HT-29 (cell line): ENCODE measurements around the gene CEP63. TPM values are rescaled to one million over a fixed set of nuclear protein-coding genes. Genes with fewer than 3 reads are reported as not detected.
"Not testable (repeated sequence)": the region's sequence is repeated elsewhere in the genome, so short reads cannot be mapped to it uniquely, and the experiment has no call there.

Source experiments
- DNase-seq: peaks from one replicate; pipeline ENCODE4 v3.0.0-alpha.2; 2015; ENCODE audit warnings: low spot score
- total RNA-seq: library from RNA; depleted of rRNA; stranded (reverse); fragments of >200 nt; shearing (Covaris generic); gene quantifications from 2 replicates; pipeline ENCODE4 v1.2.3, GENCODE V29; 2014

The CEP63 gene
- total RNA-seq, 1 experiment from 2014 or later, result 6.0 TPM

DNA sequence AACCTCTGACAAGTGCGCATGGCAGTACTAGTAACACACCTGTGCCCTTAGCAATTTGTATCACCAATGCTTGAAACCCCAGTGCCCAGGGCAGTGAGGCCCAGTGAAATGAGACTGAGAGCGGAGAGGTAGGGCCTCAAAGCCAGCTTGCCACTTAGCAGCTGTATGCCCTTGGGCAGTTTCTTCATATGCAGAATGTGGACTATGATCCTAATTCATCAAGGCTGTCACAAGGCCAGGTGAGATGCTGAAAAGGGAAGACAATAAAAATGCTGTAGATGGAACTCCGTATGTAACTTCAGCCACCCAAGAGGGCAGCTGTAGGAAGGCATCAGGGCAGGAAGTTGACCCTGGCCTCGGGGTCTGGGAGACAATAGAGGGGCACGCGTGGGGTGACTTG is 90.6 kb downstream of the CEP63 start:
- DNase-seq, result no peak

DNA sequence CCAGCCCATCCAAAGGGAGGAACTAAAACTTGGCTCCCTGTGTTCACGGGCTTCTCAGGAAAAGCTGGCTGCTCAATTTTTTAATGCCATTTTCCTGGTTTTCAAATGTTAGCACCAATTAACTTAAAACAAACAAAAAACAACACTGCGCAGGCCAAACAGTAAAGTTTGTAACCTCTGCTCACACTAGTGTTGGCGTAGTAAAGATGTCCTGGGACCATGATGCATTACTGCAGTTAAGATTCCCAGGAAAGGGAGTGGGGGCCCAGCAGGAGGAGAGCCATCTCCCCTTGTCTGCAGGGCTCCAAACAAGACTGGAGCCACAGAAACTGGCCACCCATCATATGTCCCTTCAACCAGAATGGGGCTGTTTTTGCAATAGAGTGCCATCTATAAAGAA is 91.0 kb downstream of the CEP63 start:
- DNase-seq, result no peak

DNA sequence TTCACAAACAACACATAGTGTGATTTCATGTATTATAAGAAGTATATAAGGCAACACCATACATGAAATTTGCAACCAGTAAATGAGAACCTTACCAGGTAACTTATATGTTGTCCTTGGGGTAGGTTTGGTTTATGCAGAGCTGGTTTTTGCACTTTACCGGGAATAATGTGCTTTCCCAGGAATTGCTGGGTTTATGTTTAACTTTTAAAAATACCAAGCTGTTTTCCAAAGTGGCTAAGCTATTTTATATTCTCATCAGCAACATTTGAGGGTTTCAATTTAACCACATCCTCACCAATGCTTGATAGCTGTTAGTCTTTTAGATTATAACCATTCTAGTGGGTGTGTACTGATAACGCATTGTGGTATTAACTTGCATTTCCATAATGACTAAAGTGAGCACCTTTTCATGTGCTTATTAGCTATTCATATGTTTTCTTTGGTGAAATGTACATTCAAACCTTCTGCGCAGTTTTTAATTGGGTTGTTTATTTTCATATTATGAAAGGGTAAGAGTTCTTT is 93.3 kb downstream of the CEP63 start:
- no peak for DNase-seq

DNA sequence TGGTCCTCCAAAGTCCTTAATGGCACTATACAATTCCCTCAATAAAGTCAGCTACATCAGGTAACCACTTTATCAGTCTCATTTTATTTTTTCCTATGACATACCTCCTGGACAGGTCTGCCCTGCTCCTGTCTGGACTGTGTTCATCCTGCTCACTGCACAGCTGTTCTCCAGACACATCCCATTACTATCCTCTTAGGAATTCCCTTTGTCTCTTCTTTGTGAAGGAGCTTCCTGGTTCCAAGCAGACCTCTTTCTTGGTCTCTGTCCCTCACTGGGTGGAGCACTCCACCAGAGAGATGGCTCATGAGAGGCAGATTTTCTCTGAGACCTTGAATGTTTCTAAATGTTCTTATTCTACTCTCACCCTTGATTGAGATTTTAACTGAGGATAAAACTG is 104.9 kb downstream of the CEP63 start:
- no peak for DNase-seq

DNA sequence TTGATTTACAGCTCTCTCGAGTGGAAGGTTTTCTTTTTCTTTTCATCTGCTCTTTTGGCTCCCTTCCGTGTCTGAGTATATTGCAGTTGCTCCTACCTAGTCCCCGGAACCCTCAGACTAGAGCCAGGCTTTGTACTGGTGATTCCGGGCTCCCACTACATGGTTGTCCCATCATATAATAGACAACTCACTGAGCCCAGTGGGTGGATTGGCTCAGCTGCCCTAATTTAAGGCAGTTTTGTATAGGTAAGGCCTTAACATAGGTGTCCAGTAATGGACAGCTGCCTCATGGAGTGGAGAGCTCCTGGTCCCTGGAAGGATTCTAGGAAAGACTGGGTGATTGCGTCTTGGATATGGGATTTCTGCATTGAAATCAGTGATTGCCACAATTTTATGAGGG is 106.9 kb downstream of the CEP63 start:
- no peak for DNase-seq

DNA sequence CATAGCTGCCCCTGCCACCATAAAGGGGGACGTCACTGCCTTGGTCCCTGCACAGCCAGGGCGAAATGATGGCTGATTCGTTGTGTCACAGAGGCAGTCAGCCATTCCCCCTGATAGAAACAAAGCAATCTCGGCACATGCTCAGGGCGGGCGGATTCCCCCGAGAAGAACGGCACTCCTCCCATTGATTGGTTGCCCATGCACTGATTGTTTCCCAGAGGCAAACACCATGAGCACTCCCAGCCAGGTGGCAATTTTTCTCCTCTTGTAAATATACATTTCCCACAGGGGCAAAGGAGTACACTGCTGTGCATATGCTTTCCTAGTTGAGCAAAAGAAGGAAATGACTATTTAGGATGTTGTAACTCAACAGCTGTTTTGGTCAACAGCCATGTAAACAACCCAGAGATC is 108.5 kb downstream of the CEP63 start:
- DNase-seq, result no peak

DNA sequence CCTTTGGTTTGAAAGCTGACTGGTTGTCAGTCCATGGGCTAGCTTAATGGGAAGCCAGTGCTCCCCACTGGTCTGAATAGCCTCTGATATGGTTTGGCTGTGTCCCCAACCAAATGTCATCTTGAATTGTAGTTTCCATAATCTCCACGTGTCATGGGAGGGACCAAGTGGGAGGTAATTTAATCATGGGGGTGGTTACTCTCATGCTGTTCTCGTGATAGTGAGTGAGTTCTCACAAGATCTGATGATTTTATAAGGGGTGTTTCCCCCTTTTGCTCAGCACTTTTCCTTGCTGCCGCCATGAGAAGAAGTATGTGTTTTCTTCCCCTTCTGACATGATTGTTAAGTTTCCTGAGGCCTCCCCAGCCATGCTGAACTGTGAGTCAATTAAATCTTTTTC is 109.1 kb downstream of the CEP63 start:
- not testable (repeated sequence) for DNase-seq

DNA sequence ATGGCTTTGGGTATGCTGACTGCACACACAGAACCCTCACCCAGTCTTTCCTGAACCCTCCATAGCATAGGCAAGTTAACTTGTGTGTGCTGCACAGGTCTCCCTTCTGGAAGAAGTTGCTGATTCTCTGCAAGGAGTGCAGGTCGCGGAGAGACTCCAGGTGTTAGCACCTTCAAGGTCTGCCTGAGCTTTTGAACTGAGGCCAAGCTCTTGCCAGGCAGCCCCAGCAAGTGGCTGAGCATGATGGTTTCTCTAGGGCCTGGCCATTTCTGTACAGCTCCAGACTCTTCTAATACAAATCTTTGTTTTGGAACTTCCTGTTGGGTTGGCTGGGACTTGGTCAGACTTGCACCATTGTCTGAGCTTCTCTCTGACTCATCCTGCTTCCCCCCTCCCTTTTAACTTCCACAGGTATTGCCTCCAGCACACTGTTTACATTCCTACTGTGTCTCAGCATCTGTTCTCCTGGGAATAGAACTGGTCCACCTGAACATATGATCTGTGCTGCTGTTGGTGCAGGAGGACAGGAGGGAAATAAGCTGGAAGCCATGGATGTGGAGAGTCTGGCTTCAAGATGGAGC is 111.6 kb downstream of the CEP63 start:
- no peak for DNase-seq

DNA sequence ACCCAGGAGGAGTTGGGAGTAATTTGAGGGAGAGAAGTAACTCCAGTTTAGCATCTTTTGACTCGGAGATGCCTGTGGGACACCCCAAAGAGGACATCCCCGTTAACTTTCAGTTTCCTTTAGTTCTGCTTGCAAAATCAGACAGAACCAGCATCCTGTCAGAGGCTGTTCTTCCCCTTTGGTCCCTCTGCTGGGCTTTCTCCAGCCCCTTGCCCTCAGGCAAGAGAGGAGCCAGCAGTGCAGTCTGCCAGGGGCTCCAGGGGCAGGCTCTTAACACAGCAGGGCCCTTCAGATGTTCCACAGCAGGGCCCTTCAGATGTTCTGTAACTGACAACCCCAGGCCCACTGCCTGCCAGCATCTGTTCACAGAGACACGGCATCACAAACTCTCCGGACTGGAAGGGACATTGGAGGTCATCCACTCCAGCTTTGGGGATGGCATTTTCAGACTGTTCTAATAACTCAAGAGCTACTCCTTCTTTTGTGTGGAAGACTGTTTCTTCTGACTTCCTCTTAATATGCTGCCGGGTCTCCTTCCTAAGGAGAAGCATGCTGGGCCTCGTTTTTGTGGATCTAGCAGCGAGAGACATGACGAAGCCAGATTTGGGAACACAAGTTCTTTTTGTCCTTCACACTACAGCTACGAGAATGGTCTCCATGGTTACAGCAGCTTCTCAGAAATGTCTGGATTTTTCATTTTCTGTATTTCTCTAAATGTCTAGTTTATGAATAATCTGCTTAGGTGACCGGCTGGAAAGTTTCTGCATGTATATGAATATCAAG is 113.1 kb downstream of the CEP63 start:
- no peak for DNase-seq

DNA sequence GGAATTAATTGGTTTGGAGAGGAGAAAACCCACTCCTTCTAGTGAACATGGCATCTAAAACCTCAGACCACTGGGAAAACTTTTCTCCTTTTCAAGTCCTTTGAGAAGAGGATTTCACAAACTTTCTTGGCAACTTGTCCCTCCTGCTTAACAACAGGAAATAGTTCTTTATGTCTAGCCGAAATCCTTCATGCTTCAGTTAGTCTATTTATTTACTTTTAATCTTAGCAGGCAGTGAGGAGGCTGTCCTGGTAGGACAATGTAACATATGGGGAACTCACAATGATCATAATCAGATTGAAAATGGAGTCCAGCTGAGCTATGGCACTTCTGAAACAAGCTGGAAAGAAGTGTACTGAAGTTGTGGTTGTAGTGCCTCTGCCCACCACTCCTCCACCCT is 114.3 kb downstream of the CEP63 start:
- no peak for DNase-seq

DNA sequence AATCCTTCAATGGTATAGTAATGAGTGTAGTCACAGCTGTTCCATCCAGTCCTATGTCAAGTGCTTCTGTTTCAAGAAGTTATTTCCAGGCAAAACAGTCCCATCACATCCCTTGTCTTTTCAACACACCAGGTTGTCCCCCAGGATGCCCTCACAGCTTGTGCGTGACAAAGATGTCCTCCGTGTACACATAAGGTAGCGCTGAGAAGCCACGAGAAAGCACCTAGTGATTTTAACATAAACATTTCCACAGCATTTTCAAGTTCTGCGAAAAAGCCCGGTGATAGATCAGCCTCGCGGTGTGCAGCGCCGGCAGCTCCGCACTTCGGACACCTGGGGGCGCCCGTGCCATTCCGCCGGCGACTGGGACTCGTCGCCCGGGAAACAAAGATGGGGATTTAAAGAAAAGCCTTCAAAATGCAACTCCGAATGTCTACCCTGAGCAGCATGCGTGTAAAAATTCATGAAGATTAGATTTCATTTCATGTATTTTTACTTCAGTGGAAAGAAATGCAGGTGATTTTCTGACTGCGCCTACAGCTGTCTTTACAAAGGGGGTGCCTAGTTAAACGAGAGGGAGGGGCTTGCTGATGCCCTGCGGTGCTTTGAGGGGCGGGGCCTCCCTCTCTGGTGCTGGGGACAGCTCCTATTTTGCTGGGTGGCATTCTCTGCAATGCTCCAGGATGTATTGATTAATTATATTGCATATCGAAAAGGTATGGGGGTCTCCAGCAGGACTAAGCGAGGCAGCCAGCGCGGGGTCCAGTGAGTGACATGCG is 115.0 kb downstream of the CEP63 start:
- DNase-seq, result peak; percentile 72

DNA sequence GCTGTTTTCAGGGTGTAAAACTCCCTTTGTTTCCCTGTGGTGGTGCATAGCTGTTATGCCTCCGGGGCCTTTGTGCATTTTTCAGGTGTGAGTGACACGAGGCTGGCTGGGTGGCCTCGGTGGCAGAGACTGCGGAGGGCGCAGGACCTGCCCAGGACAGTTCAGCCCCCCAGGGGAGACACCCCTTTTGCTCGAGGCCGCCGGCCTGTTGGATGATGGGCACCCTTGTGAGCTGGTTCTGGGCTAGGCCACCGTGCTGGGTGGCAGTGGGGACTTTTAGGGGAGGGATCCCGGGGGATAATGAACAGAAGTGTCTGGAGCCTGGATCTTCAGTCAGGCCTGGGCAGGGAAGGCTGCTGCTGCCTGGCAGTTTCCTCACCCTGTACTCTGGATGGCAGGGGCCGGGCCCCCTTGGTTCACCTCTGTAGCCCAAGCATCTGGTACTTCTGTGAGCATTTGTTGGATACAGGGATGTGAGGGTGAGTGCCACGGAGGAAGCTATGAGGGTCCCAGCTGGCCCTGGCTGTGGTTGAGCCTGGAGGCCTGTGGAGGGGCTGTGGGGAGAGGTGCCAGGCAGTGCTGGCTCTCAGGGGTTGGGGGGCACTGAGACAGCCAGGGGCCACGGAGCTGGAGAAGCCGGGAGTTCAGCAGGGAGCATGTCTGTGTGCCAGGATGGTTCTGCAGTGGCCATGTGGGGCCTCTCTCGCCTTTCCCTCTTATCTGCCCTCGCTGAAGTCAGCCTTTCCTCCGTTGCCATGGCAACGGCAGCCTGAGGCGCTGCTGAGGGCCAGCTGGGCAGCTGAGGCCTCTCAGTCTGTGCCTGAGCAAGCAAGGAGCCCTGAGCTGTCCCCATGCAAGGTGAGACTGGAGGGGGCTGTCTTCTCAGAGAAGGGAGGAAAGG is 115.9 kb downstream of the CEP63 start:
- no peak for DNase-seq

DNA sequence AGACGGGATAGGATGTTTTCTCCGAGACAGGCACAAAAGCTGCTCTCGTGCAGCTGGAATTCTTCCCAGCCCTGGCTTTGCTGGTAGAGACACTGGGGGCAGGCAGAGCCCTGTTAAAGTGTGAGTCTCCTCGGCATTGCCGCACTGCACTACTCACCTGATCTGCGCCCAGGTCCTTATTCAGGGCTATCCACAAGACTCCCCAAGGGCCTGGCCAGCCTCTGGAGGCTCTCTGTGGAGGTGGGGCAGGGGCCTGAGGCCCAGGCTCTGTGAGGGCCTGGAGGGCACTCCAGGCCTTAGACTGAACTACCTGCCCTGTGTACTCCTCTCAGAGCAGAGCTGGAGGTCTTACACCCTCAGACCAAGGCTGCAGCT is 116.6 kb downstream of the CEP63 start:
- no peak for DNase-seq

DNA sequence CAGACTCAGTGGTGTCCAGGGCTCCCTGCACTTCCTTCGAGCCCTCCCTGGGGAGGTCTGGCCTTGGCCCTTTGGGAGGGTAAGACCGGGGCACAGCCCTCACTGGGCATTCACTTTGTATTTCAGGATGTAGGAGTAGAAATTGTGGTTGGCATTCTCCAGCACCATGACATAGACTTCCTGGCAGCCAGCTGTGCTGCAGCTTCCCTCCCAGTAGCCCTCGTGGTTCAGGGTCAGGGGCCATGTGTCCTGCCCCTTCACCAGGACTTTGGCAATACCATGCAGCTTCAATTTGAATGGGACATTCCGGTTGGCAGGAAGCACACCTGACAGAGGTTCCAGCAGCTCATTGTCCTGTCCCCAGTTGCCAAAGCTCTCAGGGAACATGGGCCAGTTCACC is 117.6 kb downstream of the CEP63 start:
- no peak for DNase-seq

DNA sequence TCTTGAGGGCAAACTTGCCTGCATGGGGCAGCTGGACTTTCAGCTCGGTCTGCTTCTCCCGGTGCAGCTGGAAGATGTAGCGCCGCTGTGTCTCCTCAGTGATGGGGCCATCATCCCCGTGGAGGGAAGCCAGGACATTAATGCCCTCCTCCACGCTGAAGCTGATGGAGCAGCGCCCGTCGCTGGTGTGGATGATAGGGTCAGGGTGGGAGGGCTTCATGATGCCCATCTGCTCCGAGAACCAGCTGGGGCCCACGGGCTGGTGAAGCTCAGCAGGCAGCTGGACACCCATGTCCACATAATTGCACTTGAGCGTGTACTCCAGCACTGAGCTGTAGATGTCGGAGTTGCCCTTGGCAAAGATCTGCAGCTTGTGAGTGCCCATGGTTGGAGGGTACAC is 118.1 kb downstream of the CEP63 start:
- no peak for DNase-seq

DNA sequence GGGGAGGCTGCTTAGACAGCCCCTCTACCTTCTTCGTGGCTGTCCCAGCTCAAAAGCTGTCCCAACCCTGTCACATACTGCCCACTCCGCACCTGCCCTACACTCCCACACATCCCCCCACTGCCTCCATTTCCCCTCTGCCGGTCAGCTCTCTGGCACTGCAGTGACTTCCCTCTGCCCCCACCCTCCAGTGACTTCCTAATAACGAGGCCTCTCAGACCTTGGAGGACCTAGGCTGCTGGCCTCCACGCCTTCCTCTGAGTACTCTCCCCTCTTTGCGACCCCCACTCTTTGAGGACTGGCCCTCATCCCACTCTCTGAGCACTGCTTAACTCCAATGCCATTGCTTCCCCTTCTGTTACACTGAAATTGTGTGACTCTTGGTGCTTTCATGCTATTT is 119.7 kb downstream of the CEP63 start:
- DNase-seq, result no peak

DNA sequence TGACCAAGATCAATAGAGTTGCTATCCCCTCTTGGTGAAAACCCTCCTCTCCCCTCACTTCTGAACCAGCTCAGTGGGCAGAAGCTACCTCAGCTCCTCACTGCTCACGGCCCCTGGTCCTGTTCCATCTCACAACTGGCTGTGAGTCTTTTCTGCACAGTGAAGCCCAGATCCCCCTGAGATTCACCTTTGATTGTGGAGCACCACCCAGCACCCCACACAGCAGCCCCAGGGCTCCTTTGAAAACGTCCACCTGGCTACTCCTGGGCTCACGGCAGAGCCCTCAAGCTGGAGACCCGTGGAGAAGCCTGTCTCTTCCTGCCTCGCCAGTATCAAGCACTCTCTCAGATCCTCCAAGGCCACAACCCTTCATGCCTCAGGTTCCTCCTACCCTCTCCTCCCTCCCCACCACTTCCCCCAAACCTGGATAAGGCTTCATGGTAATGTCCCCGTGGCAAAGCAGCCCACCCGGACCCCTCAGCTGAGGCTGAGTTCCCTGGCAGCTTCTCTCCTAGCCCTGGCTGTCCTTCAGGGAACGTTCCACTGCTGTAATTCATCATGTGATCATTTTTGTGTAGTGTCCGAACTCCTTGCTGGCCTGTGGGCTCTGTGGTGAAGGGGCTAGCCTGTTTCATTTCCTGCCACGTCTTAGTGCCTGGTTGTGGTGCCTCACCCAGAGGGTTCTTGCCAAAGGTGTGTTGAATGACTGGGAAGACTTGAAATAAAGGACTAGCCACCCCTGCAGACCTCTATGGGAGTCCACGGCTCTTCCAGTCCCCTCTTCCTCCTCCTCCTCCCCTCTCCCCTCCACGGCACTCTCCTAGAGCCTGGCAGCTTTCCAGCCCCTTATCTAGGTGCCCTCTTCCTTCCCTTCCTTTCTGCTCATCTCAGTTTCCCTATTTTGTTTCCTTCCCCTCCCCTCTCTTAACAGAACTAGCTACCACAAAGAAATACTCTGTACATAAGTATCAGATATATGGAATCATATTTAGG is 120.5 kb downstream of the CEP63 start:
- no peak for DNase-seq

DNA sequence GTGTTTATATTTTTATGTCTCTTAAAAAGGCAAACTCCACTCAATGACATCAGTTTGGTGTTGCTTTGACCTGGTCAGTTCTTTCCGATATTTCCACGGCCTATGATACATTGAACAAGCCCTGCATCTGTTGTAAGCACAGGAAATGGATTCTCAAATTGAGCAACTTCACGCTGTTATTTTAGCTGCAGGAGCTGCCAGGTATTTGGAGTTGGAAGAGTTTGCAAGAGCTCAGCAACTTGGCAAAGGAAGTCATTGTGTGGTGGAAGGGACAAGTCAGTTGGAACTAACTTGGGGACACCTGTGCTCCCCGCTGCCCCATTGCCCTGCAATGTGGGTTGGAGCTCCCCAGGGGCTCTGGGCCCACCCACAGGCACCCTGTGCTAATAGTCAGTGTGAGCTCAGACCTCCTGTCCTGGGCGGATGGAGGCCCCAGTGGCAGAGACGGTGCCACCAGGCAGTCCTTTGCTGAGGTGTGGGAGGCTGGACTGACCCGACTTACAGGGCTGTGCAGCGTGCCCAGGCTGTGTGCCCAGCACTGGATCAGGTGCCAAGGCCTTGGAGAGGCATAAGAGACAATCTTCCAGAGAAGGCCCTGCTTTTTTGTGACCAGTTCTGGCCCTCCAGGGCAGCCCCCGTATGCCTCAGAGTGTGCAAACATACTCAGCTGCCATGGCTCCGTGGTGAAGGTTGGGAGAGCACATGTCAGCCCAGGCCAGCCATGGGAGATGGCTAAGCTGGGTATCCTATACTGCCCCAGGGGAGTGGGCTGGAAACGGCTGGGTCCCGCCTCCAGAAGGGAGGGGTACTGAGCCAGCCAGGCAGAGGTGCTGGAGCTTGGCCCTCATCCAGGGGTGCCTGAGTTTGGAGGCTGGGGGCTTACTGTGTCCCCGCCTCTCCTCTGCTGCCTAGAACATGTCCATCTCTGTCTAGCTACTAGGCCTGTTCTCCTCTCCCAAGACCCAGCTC is 121.5 kb downstream of the CEP63 start:
- no peak for DNase-seq
